ENCODE results near the gene LRCH1. TPM values are rescaled to one million over a fixed set of nuclear protein-coding genes. Genes with fewer than 3 reads are reported as not detected.

LRCH1 gene
- total and polyA plus RNA-seq, 2 donors from 2014 or later: 10.2 to 39.0 TPM

DNA sequence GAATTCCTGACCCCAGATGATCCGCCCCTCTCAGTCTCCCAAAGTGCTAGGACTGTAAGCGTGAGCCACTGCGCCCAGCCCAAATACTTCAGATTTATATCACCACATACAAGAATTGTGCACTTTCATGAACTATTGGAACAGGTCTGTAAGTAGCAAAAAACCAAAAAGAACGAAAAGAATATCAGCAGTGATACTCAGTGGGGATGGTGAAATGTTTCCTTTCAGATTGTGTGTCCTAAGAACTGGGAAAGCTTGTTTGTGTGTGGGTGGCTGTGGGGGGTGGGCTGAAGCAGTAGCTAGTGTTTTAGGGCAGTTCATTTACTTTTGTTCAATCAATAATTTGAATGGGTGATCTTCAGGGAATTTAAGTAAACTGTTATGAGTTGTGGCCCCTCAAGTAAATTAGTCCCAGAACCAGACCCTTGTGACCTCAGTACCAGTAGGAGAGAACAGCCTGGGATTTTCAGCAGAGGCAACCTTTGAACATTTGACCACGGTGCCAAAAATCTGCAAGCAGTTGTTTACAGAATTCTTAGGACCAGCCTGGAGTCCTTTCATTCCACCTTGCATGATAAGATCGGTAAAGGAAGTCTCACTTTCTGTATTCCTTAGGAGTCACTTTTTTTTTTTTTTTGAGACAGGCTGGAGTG lies 106.6 kb downstream of the LRCH1 start:
- Histone ChIP-seq H3K27ac (ENCODE audit: low read depth in 2 of 2, low read length in 2 of 2) (peak overlapping the region; percentile 82 to 85), H3K4me3 (ENCODE audit: low read length in 3 of 3) (peak overlapping the region in 2 of 3 donors; percentile 0 to 11), H3K9ac (ENCODE audit: low read length in 3 of 3) (no peak overlapping the region), H3K27me3 (ENCODE audit: control insufficient read depth, insufficient read depth, low read length) (no peaks in the 10 kb centered on the region), H3K9me3 (ENCODE audit: control insufficient read depth in 2 of 3, insufficient read depth in 1 of 3, low read length in 3 of 3) (no peaks in the 10 kb centered on the region), H3K4me1 (ENCODE audit: control insufficient read depth in 2 of 3, insufficient read depth in 2 of 3, low read depth in 1 of 3, low read length in 3 of 3) (peaks cover 5 to 59% (median 34%) of the 10 kb centered on the region in 3 donors), H3K36me3 (ENCODE audit: control insufficient read depth in 2 of 3, insufficient read depth in 3 of 3, low read length in 3 of 3) (no peaks in the 10 kb centered on the region)
- TF ChIP-seq, protein P1, sequence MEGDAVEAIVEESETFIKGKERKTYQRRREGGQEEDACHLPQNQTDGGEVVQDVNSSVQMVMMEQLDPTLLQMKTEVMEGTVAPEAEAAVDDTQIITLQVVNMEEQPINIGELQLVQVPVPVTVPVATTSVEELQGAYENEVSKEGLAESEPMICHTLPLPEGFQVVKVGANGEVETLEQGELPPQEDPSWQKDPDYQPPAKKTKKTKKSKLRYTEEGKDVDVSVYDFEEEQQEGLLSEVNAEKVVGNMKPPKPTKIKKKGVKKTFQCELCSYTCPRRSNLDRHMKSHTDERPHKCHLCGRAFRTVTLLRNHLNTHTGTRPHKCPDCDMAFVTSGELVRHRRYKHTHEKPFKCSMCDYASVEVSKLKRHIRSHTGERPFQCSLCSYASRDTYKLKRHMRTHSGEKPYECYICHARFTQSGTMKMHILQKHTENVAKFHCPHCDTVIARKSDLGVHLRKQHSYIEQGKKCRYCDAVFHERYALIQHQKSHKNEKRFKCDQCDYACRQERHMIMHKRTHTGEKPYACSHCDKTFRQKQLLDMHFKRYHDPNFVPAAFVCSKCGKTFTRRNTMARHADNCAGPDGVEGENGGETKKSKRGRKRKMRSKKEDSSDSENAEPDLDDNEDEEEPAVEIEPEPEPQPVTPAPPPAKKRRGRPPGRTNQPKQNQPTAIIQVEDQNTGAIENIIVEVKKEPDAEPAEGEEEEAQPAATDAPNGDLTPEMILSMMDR (IDR thresholded peaks at IDR 0.05; ENCODE audit: borderline replicate concordance, extremely low read depth, insufficient read depth): no peak
- no peak for FAIRE-seq
- intact Hi-C loops (cut with DNase I): no loop called here
- DNase-seq: no peak

DNA sequence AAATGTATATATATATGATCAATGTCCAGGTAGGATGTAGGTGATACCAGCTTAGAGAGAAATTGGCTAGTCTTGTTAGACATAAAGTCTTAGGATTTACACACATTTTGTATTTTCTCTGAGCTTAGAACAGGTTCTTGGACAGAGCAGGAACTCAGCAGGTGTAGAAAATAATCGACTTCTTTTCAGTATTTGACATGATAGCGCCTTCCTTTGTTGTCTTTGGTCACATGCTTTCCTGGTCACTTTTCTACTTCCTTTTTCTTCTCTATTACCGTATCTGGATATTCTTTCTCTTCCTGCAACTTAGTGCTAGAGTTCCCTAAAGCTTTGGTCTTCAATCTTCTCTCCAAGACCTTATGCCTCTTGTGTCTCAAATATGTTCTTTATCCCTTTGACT lies 107.4 kb downstream of the LRCH1 start:
- Histone ChIP-seq H3K27ac (ENCODE audit: low read depth in 2 of 2, low read length in 2 of 2) (peak overlapping the region; percentile 82 to 85), H3K36me3 (ENCODE audit: control insufficient read depth in 2 of 3, insufficient read depth in 3 of 3, low read length in 3 of 3) (no peaks in the 10 kb centered on the region), H3K4me1 (ENCODE audit: control insufficient read depth in 2 of 3, insufficient read depth in 2 of 3, low read depth in 1 of 3, low read length in 3 of 3) (peaks cover 7 to 57% (median 33%) of the 10 kb centered on the region in 3 donors), H3K9me3 (ENCODE audit: control insufficient read depth in 2 of 3, insufficient read depth in 1 of 3, low read length in 3 of 3) (no peaks in the 10 kb centered on the region), H3K9ac (ENCODE audit: low read length in 3 of 3) (peak overlapping the region in 1 of 3 donors; percentile 41), H3K27me3 (ENCODE audit: control insufficient read depth, insufficient read depth, low read length) (no peaks in the 10 kb centered on the region), H3K4me3 (ENCODE audit: low read length in 3 of 3) (peak overlapping the region in 1 of 3 donors; percentile 2)
- TF ChIP-seq, protein P1 (IDR thresholded peaks at IDR 0.05; ENCODE audit: borderline replicate concordance, extremely low read depth, insufficient read depth): no peak
- DNase-seq (no peak), FAIRE-seq (no peak)
- intact Hi-C loops (cut with DNase I): no loop called here

DNA sequence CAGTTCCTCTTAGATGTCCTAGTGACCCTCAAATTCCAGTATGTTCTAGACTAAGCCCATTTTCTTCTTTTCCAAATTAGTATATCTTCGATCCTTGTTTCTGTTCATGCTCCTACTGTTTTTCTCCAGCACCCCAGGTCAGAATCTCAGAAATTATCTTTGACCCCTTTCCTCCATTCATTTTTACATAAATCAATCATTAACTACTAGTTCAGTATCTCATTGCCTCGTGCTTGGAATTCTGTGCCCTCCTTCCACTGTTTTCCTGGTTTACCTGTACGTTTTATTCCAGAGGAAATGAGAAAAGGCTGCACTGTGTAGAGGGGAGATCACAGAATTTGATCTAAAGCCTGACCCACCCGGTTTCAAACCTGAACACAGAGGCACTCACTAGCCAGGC lies 107.9 kb downstream of the LRCH1 start:
- no peaks in the 10 kb centered on the region for H3K36me3 ChIP-seq (ENCODE audit: control insufficient read depth in 2 of 3, insufficient read depth in 3 of 3, low read length in 3 of 3)
- no peak for FAIRE-seq
- no peaks in the 10 kb centered on the region for H3K9me3 ChIP-seq (ENCODE audit: control insufficient read depth in 2 of 3, insufficient read depth in 1 of 3, low read length in 3 of 3)
- peaks cover 11 to 57% (median 36%) of the 10 kb centered on the region in 3 donors for H3K4me1 ChIP-seq (ENCODE audit: control insufficient read depth in 2 of 3, insufficient read depth in 2 of 3, low read depth in 1 of 3, low read length in 3 of 3)
- intact Hi-C loops (cut with DNase I): no loop called here
- no peak for DNase-seq
- no peaks in the 10 kb centered on the region for H3K27me3 ChIP-seq (ENCODE audit: control insufficient read depth, insufficient read depth, low read length)
- peak overlapping the region in 1 of 3 donors; percentile 41 for H3K9ac ChIP-seq (ENCODE audit: low read length in 3 of 3)
- H3K4me3 ChIP-seq (ENCODE audit: low read length in 3 of 3): peak overlapping the region in 1 of 3 donors; percentile 2
- H3K27ac ChIP-seq (ENCODE audit: low read depth in 2 of 2, low read length in 2 of 2): peak overlapping the region; percentile 82 to 85
- TF ChIP-seq, protein P1 (IDR thresholded peaks at IDR 0.05; ENCODE audit: borderline replicate concordance, extremely low read depth, insufficient read depth): no peak

Data from kidney (tissue), 14 donors.